Upper lobe of right lung (tissue), 1 donor: Measurements from ENCODE around the gene C22orf15. TPM values are rescaled to one million over a fixed set of nuclear protein-coding genes. Genes with fewer than 3 reads are reported as not detected.
"Not testable (repeated sequence)": the region's sequence is repeated elsewhere in the genome, so short reads cannot be mapped to it uniquely, and the experiment has no call there.

ENCODE experiments used
- ATAC-seq: fragments of 200-7000 bp; cut with Tn5 transposase; one replicate; pipeline ENCODE4 v1.9.1; 2020; ENCODE audit warnings: mild to moderate bottlenecking, moderate library complexity
- DNase-seq: peaks from one replicate; pipeline ENCODE4 v3.0.0-alpha.2; 2020
- H3K27ac ChIP-seq: fragments of 200-600 bp; one replicate; pipeline ENCODE4 v1.8.0; 2022
- H3K27me3 ChIP-seq: fragments of 200-600 bp; one replicate; pipeline ENCODE4 v1.8.0; 2022; ENCODE audit warnings: mild to moderate bottlenecking
- H3K36me3 ChIP-seq: fragments of 200-600 bp; one replicate; pipeline ENCODE4 v1.8.0; 2022
- H3K4me1 ChIP-seq: fragments of 200-600 bp; one replicate; pipeline ENCODE4 v1.8.0; 2022
- H3K4me3 ChIP-seq: fragments of 200-600 bp; one replicate; pipeline ENCODE4 v1.8.0; 2022; ENCODE audit warnings: mild to moderate bottlenecking
- H3K9me3 ChIP-seq: fragments of 200-600 bp; one replicate; pipeline ENCODE4 v1.8.0; 2022
- intact Hi-C: fragments of 100-400 bp; cut with DNase I; formaldehyde crosslinking; loops from one replicate; pipeline ENCODE4 v1.11.0; 2022
- total RNA-seq: library from RNA; stranded (reverse); fragmentation: NEBNext Ultra II Directional; extraction: Animal tissue kit (Norgen Biotek cat#: 25700); gene quantifications from one replicate; pipeline ENCODE4 v1.2.1, GENCODE V29; 2021
- TF ChIP-seq, protein P1 (sequence below): fragments of 200-600 bp; IDR thresholded peaks from one replicate; pipeline ENCODE4 v1.8.0; 2022; ENCODE audit warnings: antibody characterized with exemption
- donor health status: DM: no; HTN: yes; CAD: no; lungs with severe emphysema.

The C22orf15 gene
- total RNA-seq, 1 donor from 2014 or later = not detected

DNA sequence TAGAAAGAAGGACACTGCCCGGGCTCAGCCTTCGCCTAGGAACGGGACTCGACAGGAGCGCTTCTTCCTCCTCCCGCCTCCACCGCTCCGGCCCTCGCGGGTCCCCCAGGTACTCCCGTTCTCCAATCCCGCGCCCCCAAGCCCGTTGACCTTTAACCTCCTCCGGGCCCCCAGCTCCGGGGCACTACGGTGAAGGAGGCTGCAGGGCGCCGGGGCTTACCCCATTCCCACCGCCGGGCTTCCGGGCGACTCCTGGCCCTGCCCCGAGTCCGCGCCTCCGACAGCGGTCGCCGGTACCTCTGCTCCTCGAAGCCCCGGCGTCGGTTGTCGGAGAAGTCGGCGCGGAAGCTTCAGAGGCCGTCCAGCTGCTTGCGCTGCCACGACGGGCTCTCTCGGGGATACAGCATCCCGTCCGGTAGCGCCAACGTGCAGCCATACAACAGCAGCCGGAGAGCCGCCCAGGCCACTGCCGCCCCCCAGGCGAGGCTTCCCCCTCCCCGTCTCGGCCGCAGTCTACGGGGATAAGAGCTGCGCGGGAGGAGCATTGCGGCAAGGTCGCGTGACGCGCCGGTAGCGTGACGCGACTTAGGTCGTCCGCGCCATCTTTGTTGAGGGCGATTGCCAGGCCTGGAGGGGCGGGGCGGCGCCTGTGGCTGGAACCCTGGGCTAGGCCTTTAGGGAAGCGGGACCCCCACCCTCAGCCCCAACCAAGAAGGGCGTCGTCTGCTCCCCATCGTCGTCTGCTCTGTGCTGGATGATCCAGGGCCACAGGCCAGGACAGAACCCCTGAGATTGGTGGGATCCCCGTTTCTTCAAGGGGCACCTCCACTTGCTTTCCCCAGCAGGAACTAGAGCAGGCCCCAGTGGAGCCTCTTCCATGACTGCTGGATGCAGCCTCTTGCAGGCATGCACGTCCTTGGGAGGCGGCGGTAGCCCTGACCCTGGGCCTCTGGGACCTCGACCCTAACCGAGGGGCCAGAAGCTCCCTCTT is 45.7 kb upstream of the C22orf15 start:
- peak overlapping the region; percentile 98 for H3K4me3 ChIP-seq
- H3K27ac ChIP-seq = peak overlapping the region; percentile 85
- no peaks in the 10 kb centered on the region for H3K27me3 ChIP-seq
- H3K9me3 ChIP-seq = no peaks in the 10 kb centered on the region
- TF ChIP-seq, protein P1, sequence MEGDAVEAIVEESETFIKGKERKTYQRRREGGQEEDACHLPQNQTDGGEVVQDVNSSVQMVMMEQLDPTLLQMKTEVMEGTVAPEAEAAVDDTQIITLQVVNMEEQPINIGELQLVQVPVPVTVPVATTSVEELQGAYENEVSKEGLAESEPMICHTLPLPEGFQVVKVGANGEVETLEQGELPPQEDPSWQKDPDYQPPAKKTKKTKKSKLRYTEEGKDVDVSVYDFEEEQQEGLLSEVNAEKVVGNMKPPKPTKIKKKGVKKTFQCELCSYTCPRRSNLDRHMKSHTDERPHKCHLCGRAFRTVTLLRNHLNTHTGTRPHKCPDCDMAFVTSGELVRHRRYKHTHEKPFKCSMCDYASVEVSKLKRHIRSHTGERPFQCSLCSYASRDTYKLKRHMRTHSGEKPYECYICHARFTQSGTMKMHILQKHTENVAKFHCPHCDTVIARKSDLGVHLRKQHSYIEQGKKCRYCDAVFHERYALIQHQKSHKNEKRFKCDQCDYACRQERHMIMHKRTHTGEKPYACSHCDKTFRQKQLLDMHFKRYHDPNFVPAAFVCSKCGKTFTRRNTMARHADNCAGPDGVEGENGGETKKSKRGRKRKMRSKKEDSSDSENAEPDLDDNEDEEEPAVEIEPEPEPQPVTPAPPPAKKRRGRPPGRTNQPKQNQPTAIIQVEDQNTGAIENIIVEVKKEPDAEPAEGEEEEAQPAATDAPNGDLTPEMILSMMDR = no peak
- peak; percentile 92 for DNase-seq
- intact Hi-C loops = no loop called here
- peaks cover 12% of the 10 kb centered on the region for H3K4me1 ChIP-seq
- peaks cover 17% of the 10 kb centered on the region for H3K36me3 ChIP-seq
- peak; percentile 97 for ATAC-seq

DNA sequence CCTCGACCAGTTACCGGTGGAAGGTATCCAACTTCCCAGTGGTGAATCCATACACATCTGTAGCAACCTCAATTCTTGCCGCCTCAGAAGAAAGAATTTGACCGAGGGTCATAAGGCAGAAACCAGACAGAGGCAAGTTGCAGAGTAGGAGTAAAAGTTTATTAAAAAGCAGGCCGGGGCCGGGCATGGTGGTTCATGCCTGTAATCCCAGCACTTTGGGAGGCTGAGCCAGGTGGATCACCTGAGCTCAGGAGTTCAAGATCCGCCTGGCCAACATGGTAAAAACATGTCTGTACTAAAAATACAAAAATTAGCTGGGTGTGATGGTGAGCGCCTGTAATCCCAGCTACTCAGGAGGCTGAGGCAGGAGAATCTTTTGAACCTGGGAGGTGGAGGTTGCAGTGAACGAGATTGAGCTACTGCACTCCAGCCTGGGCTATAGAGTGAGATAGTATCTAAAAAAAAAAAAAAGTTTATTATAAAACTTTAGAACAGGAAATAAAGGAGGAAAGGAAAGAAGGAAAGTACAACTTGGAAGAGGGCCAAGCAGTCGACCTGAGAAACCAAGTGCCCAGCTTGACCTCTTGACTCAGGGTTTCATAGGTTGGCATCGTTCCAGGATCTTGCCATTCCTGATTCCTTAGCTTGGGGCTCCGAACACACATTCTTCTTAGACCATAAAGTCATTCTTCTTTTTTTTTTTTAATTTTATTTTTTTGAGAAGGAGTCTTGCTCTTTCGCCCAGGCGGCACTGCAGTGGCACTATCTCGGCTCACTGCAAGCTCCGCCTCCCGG is 44.2 kb upstream of the C22orf15 start:
- Histone ChIP-seq H3K4me3 (no peak overlapping the region), H3K9me3 (no peaks in the 10 kb centered on the region), H3K27ac (no peak overlapping the region), H3K4me1 (peaks cover 12% of the 10 kb centered on the region), H3K36me3 (peaks cover 4% of the 10 kb centered on the region), H3K27me3 (no peaks in the 10 kb centered on the region)
- ATAC-seq (no peak), DNase-seq (no peak)
- TF ChIP-seq, protein P1 = no peak
- intact Hi-C loops = no loop called here

DNA sequence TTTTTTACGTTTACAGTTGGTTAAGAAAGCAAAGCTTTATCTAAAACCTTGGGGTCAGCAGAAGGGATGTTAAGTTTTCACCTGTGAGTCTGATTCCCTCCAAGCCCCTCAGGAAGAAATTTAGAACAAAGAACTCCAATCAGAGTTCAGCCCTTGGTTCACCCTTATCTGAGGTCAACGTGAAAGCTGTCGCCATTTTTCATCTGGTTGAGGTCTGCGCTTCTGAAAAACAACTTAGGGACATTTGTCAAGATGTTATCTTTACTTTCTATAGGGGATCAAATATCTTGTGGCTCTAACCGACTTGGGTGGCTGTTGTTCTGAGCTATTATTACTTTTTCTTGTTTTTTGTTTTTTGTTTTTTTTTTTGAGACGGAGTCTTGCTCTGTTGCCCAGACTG is 41.9 kb upstream of the C22orf15 start:
- H3K36me3 ChIP-seq = no peaks in the 10 kb centered on the region
- H3K27me3 ChIP-seq = no peaks in the 10 kb centered on the region
- peaks cover 7% of the 10 kb centered on the region for H3K4me1 ChIP-seq
- no peaks in the 10 kb centered on the region for H3K9me3 ChIP-seq
- H3K27ac ChIP-seq = no peak overlapping the region
- no peak overlapping the region for H3K4me3 ChIP-seq
- ATAC-seq (no peak), DNase-seq (no peak)
- intact Hi-C loops = no loop called here
- TF ChIP-seq, protein P1 = no peak

DNA sequence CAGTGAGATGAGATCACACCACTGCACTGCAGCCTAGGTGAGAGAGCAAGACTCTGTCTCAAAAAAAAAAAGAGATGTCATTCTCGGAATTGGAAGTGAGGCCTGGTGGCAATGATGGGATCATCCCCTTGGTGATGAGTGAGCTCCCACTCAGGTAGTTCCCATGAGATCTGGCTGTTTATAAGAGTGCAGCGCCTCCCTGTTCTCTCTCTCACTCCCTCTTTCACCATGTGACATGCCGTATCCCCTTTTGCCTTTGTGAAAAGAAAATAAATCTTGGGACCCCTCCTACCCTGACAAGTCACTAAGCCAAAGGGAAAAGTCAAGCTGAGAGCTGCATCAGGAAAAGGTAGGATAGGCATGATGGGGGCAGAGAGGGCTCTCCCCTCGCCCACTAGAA is 40.6 kb upstream of the C22orf15 start:
- H3K9me3 ChIP-seq = no peaks in the 10 kb centered on the region
- intact Hi-C loops = no loop called here
- TF ChIP-seq, protein P1 = no peak

DNA sequence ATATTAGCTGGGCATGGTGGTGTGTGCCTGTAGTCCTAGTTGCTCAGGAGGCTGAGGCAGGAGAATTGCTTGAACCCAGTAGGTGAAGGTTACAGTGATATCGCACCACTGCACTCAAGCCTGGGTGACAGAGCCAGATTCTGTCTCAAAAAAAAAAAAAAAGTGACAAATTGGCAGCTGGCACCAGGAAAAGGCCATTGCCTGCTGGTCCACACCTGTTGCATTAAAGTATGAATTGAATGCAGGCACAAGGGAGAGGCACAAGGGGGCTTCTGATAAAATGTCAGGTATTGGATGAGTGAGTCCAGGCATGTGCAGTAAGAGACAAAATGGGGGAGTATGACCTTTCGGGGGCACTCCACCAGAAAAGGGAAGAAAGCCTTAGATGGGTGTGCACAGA is 40.1 kb upstream of the C22orf15 start:
- no peak for DNase-seq
- ATAC-seq = no peak
- TF ChIP-seq, protein P1 = no peak
- no peak overlapping the region for H3K4me3 ChIP-seq
- intact Hi-C loops = no loop called here
- H3K4me1 ChIP-seq = no peaks in the 10 kb centered on the region
- peaks cover 3% of the 10 kb centered on the region for H3K27me3 ChIP-seq
- no peaks in the 10 kb centered on the region for H3K9me3 ChIP-seq
- H3K36me3 ChIP-seq = no peaks in the 10 kb centered on the region
- H3K27ac ChIP-seq = peak overlapping the region; percentile 58

More for the DNA sequence above, 40.6 kb upstream of the C22orf15 start:
- ATAC-seq (no peak), DNase-seq (no peak)
- peaks cover 3% of the 10 kb centered on the region for H3K27me3 ChIP-seq
- no peak overlapping the region for H3K27ac ChIP-seq
- no peak overlapping the region for H3K4me3 ChIP-seq
- H3K4me1 ChIP-seq = no peaks in the 10 kb centered on the region
- no peaks in the 10 kb centered on the region for H3K36me3 ChIP-seq

DNA sequence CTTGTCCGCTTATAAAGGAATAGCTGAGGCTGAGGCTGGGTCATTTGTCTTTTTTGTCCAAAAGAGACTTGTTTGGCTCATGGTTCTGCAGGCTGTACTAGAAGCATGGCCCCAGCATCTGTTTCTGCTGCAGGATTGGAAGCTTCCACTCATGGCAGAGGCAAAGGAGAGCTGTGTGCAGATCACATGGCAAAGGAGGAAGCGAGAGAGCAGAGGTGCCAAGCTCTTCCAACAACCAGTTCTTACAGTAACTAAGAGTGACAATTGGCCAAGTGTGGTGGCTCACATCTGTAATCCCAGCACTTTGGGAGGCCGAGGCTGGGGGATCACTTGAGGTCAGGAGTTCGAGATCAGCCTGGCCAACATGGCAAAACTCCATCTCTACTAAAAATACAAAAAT is 34.7 kb upstream of the C22orf15 start:
- ATAC-seq = peak; percentile 47
- H3K27me3 ChIP-seq, H3K4me3 ChIP-seq, H3K27ac ChIP-seq, H3K4me1 ChIP-seq, intact Hi-C loops, DNase-seq, H3K36me3 ChIP-seq, H3K9me3 ChIP-seq: not testable (repeated sequence)
